GM19328 (cell line): ENCODE data around the gene IGIP.
A peak's percentile ranks its signal among the peaks of the same experiment; 100 is the strongest.
"Not testable (repeated sequence)": the region's sequence is repeated elsewhere in the genome, so short reads cannot be mapped to it uniquely, and the experiment has no call there.

ENCODE experiments used
- ATAC-seq: cut with Tn5 transposase; IDR thresholded peaks from one replicate; pipeline ENCODE4 v1.9.1; 2021; ENCODE audit warnings: mild to moderate bottlenecking, moderate library complexity; ENCODE audit not compliant: unreplicated experiment

Gene IGIP

DNA sequence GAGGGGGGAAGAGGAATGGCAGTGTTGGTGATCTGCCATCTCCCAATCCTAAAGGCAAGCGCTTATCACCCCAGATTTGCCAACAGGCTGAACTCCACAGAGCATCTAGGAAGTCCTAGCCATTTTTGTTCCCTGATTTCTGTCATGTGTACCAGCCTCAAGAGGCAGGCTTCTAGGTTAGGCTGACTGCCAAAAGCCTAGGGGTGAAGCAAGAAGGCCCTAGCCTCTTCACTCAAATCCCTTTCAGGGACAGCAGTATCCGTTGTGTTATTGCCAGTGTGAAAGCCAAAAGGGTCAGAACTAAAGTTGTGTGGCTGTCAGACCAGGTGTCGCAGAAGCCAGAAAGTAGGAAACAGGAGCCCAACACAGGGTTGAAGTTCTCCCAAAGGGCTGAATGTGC is 14.7 kb downstream of the IGIP start:
- ATAC-seq = no peak

DNA sequence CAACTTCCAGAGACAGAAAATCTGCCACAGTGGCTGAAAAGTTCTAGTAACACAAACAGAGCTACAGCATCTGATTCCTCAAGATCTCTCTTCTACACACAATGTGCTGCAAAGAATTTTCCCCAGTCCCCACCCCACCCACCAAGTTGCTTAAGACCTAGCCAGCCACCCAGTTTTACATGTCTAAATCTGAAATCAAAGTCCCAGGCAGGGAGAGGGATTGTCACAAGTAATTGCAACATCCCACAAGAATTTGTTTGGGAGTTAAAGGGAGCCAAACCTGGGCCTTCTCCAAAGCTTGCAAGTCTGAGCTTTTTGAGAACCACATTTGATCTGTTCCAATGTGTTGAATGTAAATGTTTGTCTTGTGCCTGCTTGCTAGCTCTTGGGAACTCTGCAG is 15.5 kb downstream of the IGIP start:
- no peak for ATAC-seq

DNA sequence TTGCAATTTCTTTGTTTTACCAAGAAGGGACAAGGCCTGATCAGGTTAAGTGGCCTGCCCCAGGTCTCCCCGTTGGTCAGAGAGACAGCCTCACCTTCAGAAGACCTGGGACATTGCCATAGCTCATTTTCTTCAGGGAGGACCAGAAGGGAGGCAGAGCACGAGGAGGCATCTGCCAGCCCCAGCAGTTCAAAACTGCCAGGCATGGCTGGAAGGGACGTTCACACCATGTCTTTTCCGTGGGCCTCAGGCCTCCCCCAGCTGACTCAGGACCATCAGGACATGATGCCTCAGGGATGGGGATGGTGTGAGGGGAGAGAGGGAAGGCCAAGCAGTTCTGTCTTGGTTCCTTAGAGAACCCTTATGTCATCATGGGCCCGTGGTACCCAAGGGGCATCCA is 16.5 kb downstream of the IGIP start:
- ATAC-seq = no peak

DNA sequence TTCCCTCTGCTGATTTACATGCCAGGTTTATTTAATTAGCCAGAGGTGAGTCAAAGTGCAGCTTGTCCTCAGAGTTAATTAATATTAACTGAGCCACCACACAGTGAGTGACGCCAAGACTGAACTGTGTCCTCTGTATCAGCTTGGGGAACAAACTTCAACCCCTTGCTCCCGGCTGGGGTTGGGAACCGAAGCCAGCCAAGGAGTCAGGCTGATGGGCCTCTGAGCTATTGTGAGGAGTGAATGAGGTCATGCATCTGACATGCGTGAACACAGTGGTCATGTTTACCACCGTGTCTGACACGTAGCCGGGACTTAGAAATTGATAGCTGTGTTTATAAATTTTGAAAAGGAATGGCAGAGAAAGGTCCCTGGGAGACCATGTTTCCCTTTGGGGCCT is 17.1 kb downstream of the IGIP start:
- ATAC-seq = no peak

GRCh38 chr5:140143521-140144258 is 18.0 kb downstream of the IGIP start:
- no peak for ATAC-seq

- no peak for ATAC-seq
These were observed 19.5 kb downstream of the IGIP start for GRCh38 chr5:140145256-140145655.

DNA sequence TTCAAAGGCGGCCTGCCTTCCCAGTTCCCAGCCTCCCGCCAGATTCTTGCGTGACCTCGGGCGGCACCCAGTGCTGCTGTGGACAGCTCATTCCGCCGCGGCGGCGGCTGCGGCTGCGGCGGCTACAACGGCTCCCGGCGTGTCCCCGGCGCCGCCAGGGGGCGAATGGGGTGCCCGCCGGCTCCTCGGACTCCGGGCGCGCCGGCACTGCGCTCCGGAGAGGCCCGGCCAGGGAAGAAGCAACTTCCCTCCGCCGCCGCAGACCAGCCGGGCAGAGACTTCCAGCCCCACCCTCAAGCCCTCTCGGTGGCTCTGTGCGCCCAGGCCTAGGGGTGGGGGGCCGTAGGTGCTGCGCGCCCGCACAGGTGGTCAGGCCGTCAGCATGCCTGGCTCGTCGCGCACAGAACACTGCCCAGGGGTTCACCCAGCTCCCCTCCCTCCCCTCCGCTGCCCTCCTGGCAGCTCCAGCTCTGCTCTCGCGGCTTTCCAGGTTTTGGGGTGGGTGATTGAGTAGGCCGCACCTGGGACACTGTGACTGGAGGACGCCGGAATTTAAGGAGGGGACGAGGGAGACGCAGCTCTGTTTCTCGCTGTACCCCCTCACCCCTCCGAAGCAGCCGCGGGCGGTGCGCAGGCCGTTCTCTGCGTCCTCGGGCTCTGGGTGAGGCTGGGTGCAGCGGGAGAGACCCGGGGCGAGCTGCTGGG is 20.2 kb downstream of the IGIP start:
- ATAC-seq = no peak

GRCh38 chr5:140146523-140146842 is 20.7 kb downstream of the IGIP start:
- ATAC-seq = no peak

DNA sequence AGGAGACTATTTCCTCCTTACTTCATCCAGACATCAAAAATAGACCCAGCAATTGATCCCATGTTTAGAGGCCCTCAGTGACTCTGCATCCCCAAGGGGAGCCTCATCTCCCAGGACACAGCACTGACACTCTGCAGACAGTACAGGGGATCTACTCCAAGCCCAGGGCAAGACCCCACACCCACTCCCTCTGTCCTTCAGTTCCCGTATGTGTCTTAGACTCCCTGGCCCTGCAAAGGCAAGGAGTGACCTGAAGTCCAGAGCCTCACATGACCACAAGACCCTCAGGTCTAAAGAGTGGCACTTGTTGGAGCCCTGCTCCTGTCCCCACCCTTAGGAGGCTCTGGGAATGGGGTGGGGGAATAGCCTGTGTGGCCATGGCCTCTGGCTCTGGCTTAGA is 21.7 kb downstream of the IGIP start:
- no peak for ATAC-seq

GRCh38 chr5:140148508-140148907 is 22.8 kb downstream of the IGIP start:
- no peak for ATAC-seq

- ATAC-seq = no peak
These were observed 24.5 kb downstream of the IGIP start for GRCh38 chr5:140150201-140150600.

GRCh38 chr5:140151144-140152021 is 25.6 kb downstream of the IGIP start:
- no peak for ATAC-seq

DNA sequence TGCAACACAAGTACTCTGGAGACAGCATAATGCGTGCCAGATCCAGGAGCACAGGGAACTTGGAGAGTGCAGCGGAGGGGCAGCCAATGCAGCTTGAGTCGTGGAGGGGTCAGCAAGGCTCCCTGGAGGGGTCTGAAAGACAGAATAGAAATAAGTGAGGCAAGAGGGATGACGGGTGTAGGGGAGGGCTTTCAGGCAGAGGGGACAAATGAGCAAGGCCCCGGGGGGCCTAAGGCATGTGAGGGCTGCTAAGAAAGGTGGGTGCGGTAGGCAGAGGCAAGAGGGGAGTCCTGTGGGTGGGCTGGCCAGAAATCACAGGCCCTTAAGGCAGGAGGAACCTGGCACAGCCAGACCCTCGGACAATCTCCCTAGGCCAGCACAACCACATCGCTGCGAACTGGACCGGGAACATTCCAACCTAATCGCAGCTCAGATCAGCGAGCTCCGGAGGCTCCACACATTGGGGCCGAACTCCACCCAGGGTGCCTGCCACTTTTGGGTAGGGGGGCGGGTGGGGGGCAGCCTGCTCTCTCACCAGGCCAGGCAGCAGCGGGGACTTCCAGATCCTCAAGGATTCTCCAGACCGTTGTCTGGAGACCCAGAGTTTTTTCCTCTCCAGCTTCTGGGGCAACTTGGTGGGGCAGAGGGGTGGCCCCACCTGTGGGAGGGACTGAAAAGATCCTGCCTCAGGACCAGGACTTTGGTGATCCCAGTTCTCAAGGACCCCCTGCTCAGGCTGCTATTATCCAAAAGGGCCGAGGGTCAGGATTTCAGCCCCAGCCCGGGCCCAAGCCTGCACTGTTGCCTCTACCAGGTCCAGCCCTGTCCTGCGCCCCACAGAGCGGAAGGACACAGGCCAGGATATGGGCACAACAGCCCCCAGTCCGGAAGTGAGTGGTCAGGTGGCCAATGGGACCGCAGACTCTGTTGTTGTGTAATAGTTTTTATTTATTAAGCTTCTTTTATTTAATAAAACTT is 26.6 kb downstream of the IGIP start:
- ATAC-seq = no peak

DNA sequence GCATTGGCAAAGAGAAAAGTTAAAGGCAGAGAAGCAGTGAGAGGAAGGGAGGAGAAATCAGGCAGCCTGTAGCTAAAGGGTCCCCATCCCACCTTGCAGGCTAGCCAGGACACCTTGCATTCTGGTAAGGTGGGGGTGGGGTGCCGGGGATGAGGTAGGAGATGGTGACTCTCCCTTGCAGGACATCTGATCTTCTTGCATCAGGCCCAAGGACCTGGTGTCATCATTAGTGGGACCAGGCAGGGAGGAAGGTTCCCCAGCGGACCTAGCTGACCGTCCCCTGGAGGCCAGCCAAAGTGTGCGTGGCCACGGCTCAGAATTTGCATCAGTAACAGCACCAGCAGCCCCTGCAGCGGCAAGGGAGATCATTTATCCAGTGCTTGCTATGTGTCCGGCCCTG is 27.5 kb downstream of the IGIP start:
- no peak for ATAC-seq

DNA sequence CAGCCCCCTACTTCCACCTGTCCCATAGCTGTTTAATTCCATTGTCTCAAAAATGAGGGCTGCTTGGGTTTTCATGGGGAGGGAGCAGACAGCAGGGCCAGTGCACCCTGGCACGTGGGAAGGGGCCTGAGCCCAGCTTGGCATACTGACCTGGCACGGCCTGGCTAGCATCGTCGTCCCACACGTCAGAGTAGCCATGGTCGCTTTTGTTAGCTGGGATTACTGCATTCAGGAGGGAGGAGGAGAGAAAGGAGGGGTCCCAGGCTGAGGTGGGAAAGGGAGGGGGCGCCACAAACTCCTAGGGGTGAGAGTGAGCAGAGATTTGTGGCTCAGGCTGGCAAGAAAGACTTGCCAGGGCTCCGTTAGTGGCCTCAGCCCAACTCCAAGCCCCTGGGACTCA is 28.2 kb downstream of the IGIP start:
- no peak for ATAC-seq

DNA sequence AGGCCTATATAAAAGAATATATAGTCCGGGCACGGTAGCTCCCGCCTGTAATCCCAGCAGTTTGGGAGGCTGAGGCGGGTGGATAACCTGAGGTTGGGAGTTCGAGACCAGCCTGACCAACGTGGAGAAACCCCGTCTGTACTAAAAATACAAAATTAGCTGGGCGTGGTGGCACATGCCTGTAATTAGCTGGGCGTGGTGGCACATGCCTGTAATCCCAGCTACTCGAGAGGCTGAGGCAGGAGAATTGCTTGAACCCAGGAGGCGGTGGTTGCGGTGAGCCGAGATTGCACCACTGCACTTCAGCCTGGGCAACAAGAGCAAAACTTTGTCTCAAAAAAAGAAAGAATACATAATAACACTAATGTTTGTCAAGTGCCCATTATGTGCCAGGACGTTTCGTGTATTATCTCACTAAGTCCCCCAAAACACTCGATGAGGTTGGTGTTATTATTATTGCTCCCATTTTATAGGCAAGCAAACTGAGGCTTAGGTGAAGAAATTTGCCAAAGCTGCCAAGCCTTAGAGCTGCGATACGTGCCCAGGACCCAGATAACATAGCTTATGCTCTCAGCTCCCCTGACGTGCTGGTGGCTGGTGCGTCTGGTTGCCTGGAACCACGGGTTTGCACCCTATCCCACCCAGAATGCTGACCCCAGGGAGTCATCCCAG is 29.1 kb downstream of the IGIP start:
- not testable (repeated sequence) for ATAC-seq

DNA sequence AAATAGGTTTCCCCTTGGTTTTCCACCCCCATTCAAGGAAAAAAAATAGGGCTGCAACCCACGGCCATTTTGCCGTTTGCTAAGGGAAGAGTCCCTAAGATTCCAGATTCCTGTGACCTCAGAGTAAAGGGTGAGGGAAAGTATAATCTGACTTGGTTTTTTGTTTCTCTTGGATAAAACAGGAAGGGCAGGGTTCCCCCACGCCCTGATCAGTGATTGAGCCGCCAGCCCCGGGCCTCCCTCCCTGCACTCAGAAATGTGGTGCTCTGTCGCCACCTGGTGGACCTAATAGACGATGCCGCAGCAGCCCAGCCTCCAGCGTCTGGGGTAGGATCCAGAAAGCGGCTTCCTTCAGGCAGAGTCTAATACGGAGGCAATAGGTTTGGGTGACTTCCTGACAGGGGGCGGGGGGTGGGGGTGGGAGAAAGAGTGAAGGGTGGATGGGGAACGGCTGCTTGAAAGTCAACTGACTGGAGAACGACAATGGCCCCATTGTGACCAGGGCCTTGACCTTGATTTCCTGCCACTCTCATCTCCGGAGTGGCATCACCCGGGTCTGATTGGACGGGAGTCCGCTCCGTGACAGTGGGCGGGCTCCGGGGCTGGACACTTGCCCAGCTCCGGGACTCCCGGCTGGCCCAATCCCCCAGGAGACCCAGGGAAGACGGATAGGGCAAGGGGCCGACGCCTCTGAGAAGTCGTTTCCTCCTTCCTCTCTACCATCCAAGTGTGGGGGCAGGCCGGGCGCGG is 31.5 kb downstream of the IGIP start:
- ATAC-seq = peak; percentile 90

DNA sequence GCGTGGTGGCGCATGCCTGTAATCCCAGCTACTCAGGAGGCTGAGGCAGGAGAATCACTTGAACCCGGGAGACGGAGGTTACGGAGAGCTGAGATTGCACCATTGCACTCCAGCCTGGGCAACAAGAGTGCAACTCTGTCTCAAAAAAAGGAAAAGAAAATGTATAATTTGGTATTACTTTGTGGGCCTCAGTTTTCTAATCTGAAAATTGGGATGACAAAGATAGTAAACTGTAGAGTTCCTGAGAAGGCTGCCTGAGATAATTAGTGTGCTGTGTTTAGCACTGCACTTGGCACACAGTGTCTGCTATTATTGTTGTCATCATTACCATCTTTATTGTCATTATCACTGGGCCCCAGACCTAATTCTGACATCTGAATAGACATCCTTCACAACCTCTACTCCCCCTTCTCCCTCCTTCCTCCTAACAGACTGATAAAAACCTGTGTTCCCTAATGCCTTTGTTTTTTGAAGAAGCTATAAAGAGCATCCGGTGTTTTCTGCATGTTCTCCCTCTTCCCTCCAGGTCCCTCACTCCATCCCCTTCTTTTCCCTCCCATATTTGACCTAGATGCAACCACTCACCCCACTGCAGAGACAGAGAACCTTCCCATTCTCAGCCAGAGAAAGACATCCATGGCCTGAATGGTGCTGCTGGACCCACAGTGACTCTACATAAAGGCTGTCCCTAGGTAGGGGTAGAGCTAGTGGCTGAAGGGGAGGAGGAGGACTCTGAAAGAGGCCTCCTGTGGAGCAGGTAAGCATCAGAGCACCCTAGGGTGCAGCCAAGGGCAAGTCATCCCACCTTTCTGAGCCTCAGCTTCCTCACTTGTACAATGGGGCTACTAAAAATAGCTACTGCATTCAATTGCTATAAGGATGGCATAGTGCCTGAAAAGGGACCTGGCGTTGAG is 33.5 kb downstream of the IGIP start:
- ATAC-seq = no peak
